Karpas-422 (cell line): ENCODE measurements around the gene KLHL22. TPM values are rescaled to one million over a fixed set of nuclear protein-coding genes. Genes with fewer than 3 reads are reported as not detected.

Source experiments
- DNase-seq: peaks from one replicate; pipeline ENCODE4 v3.0.0-alpha.2; 2015
- H2AFZ ChIP-seq: fragments of 200-600 bp; sonication (generic); 2 replicates; pipeline ENCODE4 v1.6.1; 2014; ENCODE audit warnings: antibody characterized with exemption, low read length, mixed read lengths
- H3K27ac ChIP-seq: fragments of 200-600 bp; sonication (generic); 2 replicates; pipeline ENCODE4 v1.5.1; 2014; ENCODE audit warnings: mild to moderate bottlenecking, low read length, moderate library complexity
- H3K27me3 ChIP-seq: fragments of 200-600 bp; sonication (generic); 2 replicates; pipeline ENCODE4 v1.6.1; 2014; ENCODE audit warnings: low read length, mixed read lengths
- H3K36me3 ChIP-seq: fragments of 200-600 bp; sonication (generic); 2 replicates; pipeline ENCODE4 v1.6.1; 2014; ENCODE audit warnings: low read length, mixed read lengths; ENCODE audit not compliant: insufficient read depth
- H3K4me1 ChIP-seq: fragments of 200-600 bp; sonication (generic); 2 replicates; pipeline ENCODE4 v1.6.1; 2014; ENCODE audit warnings: mild to moderate bottlenecking, low read length, mixed read lengths
- H3K4me2 ChIP-seq: fragments of 200-600 bp; sonication (generic); 2 replicates; pipeline ENCODE4 v1.6.1; 2014; ENCODE audit warnings: low read length, low read depth, mild to moderate bottlenecking; ENCODE audit not compliant: poor library complexity, severe bottlenecking
- H3K4me3 ChIP-seq: fragments of 200-600 bp; sonication (generic); 2 replicates; pipeline ENCODE4 v1.5.1; 2014; ENCODE audit warnings: mild to moderate bottlenecking, antibody characterized with exemption, low read length, mixed read lengths
- H3K79me2 ChIP-seq: fragments of 200-600 bp; sonication (generic); 2 replicates; pipeline ENCODE4 v1.6.1; 2014; ENCODE audit warnings: mild to moderate bottlenecking, low read length, mixed read lengths
- H3K9ac ChIP-seq: fragments of 200-600 bp; sonication (generic); 2 replicates; pipeline ENCODE4 v1.6.0; 2014; ENCODE audit warnings: low read length
- H3K9me2 ChIP-seq: fragments of 200-600 bp; sonication (generic), shearing (Covaris generic); replicated peaks from 2 replicates; pipeline ENCODE4 v1.6.0; 2014; ENCODE audit warnings: mild to moderate bottlenecking, low read length, moderate library complexity; ENCODE audit not compliant: insufficient read depth
- H3K9me3 ChIP-seq: fragments of 300-700, 200-600 bp; sonication (generic); 2 replicates; pipeline ENCODE4 v1.6.1; 2014; ENCODE audit warnings: low read length, mixed read lengths
- H4K20me1 ChIP-seq: fragments of 200-600 bp; sonication (generic); 2 replicates; pipeline ENCODE4 v1.6.1; 2014; ENCODE audit warnings: mild to moderate bottlenecking, antibody characterized with exemption, low read length, low read depth; ENCODE audit not compliant: insufficient read depth
- total RNA-seq: library from RNA; depleted of rRNA; stranded (reverse); fragments of >200 nt; shearing (Covaris generic); gene quantifications from 2 replicates; pipeline ENCODE4 v1.2.3, GENCODE V29; 2014; ENCODE audit warnings: low replicate concordance

The KLHL22 gene
- total RNA-seq, 1 experiment from 2014 or later, result 9.7 TPM

DNA sequence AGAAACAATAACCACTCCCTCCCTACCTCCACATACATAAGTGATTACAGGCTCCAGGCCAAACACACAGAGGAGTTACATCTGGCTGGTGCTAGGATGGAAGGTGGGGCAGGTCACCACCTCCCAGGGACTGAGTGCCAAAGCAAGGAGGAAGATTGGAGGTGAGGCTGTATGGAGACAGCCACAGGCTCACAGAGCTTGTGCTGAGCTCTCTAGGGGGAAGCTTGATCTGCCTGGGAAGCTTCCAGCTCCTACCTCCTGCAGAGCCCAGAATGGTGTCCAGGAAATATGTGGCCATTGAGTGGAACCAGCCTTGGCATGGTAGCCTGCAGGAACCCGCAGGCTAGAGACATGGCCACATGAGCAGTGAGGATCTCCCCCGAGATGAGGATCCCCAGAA lies 8.2 kb upstream of the KLHL22 start:
- Histone ChIP-seq H3K4me1 (peaks cover 9% of the 10 kb centered on the region), H3K4me3 (no peak overlapping the region), H3K79me2 (peaks cover 17% of the 10 kb centered on the region), H3K9me2 (no peaks in the 10 kb centered on the region), H4K20me1 (peaks cover 1% of the 10 kb centered on the region; the same call in 1 of the 2 replicates), H3K9ac (no peak overlapping the region), H3K27ac (no peak overlapping the region), H3K9me3 (no peaks in the 10 kb centered on the region), H3K4me2 (no peak overlapping the region), H3K27me3 (no peaks in the 10 kb centered on the region), H2AFZ (no peak overlapping the region), H3K36me3 (no peaks in the 10 kb centered on the region)
- DNase-seq, result no peak

DNA sequence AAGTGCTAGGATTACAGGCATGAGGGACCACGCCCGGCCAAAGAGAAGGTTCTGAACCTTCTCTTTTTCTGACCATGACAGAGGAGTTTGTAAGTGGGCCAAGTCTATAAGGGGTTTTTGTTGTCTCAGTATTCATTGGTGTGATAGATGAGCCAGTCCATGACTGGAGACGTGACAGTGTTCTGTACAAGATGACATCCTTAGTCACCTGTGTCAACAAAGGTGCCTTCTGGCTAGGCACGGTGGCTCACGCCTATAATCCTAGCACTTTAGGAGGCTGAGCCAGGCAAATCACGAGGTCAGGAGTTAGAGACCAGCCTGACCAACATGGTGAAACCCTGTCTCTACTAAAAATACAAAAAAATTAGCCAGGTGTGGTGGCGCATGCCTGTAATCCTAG lies 4.2 kb upstream of the KLHL22 start:
- peaks cover 9% of the 10 kb centered on the region for H3K4me1 ChIP-seq
- H3K9me2 ChIP-seq, result no peaks in the 10 kb centered on the region
- no peak overlapping the region for H3K4me3 ChIP-seq
- no peaks in the 10 kb centered on the region for H3K27me3 ChIP-seq
- no peaks in the 10 kb centered on the region for H4K20me1 ChIP-seq
- no peak overlapping the region for H3K27ac ChIP-seq
- H3K79me2 ChIP-seq, result peaks cover 5% of the 10 kb centered on the region
- no peaks in the 10 kb centered on the region for H3K36me3 ChIP-seq
- H3K9me3 ChIP-seq, result no peaks in the 10 kb centered on the region
- H3K4me2 ChIP-seq, result no peak overlapping the region
- DNase-seq, result no peak
- H2AFZ ChIP-seq, result no peak overlapping the region
- H3K9ac ChIP-seq, result no peak overlapping the region

DNA sequence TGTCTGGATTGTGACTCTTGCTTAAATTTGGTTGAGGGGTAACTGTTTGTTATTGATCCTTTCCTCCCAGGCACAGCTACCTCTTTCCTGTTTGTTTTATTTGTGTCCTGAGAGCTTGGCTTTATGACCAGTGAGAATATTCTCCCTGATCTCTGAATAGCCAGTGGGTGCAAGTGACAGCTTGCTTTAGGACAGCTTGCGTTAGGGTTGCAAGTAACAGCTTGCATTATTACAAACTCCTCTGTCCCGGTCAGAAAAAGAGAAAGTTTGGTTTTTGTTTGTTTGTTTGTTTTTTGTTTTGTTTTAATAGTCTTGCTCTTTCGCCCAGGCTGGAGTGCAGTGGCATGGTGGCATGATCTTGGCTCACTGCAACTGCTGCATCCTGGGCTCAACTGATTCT lies 3.3 kb upstream of the KLHL22 start:
- DNase-seq, result no peak
- H3K27me3 ChIP-seq, result no peaks in the 10 kb centered on the region
- H3K9me2 ChIP-seq, result no peaks in the 10 kb centered on the region
- H3K4me1 ChIP-seq, result peaks cover 17% of the 10 kb centered on the region
- no peak overlapping the region for H3K27ac ChIP-seq
- H3K9me3 ChIP-seq, result no peaks in the 10 kb centered on the region
- no peak overlapping the region for H3K9ac ChIP-seq
- no peaks in the 10 kb centered on the region for H4K20me1 ChIP-seq
- H2AFZ ChIP-seq, result no peak overlapping the region
- no peak overlapping the region for H3K4me3 ChIP-seq
- no peak overlapping the region for H3K4me2 ChIP-seq
- no peaks in the 10 kb centered on the region for H3K36me3 ChIP-seq
- peaks cover 14% of the 10 kb centered on the region for H3K79me2 ChIP-seq

DNA sequence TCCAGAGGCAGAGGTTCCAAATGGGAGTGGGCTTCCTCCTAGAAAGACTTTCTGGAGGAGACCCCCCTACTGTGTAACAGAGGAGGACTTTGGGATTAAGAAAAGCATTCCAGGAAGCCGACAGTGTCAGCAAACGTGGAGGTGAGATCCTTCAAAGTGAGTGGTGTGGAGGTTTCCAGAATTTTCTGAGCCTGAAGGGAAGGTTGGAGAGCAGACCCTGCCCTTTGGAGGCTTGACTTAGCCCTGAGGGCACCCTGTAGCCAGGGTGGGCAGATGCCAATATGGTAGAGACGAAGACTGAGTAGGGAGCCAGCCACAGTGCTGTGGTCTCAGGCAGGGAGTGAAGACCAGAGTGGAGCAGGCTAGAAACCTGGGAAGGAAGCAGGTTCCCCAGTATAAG lies 1.8 kb upstream of the KLHL22 start:
- no peaks in the 10 kb centered on the region for H4K20me1 ChIP-seq
- no peaks in the 10 kb centered on the region for H3K27me3 ChIP-seq
- DNase-seq, result no peak
- H2AFZ ChIP-seq, result no peak overlapping the region
- no peaks in the 10 kb centered on the region for H3K9me3 ChIP-seq
- H3K27ac ChIP-seq, result no peak overlapping the region
- no peak overlapping the region for H3K9ac ChIP-seq
- no peak overlapping the region for H3K4me3 ChIP-seq
- H3K36me3 ChIP-seq, result no peaks in the 10 kb centered on the region
- H3K4me1 ChIP-seq, result peaks cover 18% of the 10 kb centered on the region
- no peak overlapping the region for H3K4me2 ChIP-seq
- H3K79me2 ChIP-seq, result peaks cover 27% of the 10 kb centered on the region
- H3K9me2 ChIP-seq, result no peaks in the 10 kb centered on the region

DNA sequence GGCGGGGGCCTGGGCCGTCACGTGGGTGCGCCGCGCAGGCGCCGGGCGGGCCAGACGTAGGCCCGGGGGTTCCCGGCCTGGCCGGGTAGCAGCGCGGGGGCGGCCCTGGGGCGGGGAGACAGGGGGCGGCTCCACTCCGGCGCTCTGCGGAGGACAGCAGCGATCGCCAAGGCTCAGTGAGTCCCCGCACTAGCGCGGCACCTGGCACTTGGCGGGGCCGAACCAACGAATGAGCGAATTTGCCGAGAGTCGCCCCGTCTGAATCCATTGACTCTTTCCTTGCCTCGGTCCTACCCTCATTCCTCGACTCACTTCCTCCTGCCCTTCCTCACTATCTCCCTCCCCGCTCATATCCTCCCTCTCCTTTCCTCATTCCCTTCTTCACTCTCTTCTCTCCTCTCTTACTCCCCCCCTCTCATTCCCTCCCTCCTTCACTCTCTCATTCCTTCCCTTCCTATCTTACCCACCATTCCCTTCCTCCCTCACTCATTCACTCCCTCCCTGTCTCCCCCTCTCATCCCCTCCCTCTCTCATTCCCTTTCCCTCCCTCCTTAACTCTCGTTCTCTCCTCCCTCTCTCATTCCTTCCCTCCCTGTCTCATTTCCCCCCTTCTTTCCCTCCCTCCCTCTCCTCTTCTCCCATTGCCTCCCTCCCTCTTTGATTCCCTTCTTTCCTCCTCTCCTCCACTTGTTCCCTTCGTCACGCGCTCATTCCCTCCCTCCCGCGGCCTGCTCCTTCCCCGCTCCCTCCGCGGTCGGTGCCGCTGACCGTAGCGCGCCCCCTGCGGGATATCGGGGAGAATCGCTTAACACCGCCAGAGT lies 476 bp upstream of the KLHL22 start:
- no peaks in the 10 kb centered on the region for H3K27me3 ChIP-seq
- H3K36me3 ChIP-seq, result no peaks in the 10 kb centered on the region
- H3K27ac ChIP-seq, result no peak overlapping the region
- DNase-seq, result peak; percentile 97
- H3K9me3 ChIP-seq, result no peaks in the 10 kb centered on the region
- peak overlapping the region; percentile 95 for H3K4me3 ChIP-seq
- peak overlapping the region; percentile 11; the same call in 1 of the 2 replicates for H2AFZ ChIP-seq
- peaks cover 18% of the 10 kb centered on the region for H3K4me1 ChIP-seq
- H4K20me1 ChIP-seq, result no peaks in the 10 kb centered on the region
- H3K79me2 ChIP-seq, result peaks cover 41% of the 10 kb centered on the region
- H3K4me2 ChIP-seq, result peak overlapping the region; percentile 78
- H3K9ac ChIP-seq, result peak overlapping the region; percentile 99
- no peaks in the 10 kb centered on the region for H3K9me2 ChIP-seq

DNA sequence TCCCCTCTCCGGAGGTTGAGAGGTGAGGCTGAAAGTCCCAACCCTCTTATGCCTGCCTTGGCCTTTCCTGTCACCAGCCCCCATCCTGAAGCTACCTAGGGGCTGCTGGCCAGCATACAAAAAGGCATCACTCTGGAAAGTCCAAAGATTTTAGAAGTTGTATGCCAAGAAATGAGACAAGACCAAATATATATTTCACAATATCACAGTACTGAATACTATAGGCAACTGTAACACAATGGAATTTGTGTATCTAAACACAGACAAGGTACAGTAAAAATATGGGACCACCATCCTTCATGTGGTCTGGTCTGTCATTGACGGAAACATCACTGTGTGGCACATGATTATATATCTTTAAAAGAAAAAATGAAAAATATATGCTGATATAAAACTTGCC lies 4.2 kb downstream of the KLHL22 start:
- H2AFZ ChIP-seq, result no peak overlapping the region
- peaks cover 71% of the 10 kb centered on the region for H3K79me2 ChIP-seq
- no peaks in the 10 kb centered on the region for H3K9me3 ChIP-seq
- no peaks in the 10 kb centered on the region for H3K36me3 ChIP-seq
- no peak overlapping the region for H3K4me3 ChIP-seq
- H4K20me1 ChIP-seq, result no peaks in the 10 kb centered on the region
- H3K4me2 ChIP-seq, result no peak overlapping the region
- H3K9me2 ChIP-seq, result no peaks in the 10 kb centered on the region
- peaks cover 15% of the 10 kb centered on the region for H3K4me1 ChIP-seq
- H3K27me3 ChIP-seq, result no peaks in the 10 kb centered on the region
- DNase-seq, result no peak
- H3K9ac ChIP-seq, result no peak overlapping the region
- no peak overlapping the region for H3K27ac ChIP-seq

DNA sequence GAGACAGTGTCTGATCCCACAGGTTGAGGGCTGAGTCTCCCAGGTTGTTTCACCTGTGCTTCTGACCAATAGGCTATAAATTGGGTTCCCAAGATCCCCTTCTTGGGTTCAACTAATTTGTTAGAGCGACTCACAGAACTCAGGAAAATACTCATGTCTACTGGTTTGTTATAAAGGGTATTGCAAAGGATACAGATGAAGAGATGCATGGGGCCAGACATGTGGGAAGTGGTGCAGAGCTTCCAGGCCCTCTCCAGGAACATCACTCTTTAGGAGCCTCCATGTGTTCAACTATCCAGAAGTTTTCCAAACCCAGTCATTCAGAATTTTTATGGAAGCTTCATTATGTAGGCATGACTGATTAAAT lies 4.7 kb downstream of the KLHL22 start:
- H3K4me1 ChIP-seq, result peaks cover 11% of the 10 kb centered on the region
- no peak overlapping the region for H3K9ac ChIP-seq
- H3K4me2 ChIP-seq, result no peak overlapping the region
- H3K4me3 ChIP-seq, result no peak overlapping the region
- H3K9me2 ChIP-seq, result no peaks in the 10 kb centered on the region
- no peaks in the 10 kb centered on the region for H3K27me3 ChIP-seq
- H4K20me1 ChIP-seq, result no peaks in the 10 kb centered on the region
- no peak for DNase-seq
- H3K9me3 ChIP-seq, result no peaks in the 10 kb centered on the region
- no peak overlapping the region for H2AFZ ChIP-seq
- H3K36me3 ChIP-seq, result no peaks in the 10 kb centered on the region
- no peak overlapping the region for H3K27ac ChIP-seq
- peaks cover 73% of the 10 kb centered on the region for H3K79me2 ChIP-seq

DNA sequence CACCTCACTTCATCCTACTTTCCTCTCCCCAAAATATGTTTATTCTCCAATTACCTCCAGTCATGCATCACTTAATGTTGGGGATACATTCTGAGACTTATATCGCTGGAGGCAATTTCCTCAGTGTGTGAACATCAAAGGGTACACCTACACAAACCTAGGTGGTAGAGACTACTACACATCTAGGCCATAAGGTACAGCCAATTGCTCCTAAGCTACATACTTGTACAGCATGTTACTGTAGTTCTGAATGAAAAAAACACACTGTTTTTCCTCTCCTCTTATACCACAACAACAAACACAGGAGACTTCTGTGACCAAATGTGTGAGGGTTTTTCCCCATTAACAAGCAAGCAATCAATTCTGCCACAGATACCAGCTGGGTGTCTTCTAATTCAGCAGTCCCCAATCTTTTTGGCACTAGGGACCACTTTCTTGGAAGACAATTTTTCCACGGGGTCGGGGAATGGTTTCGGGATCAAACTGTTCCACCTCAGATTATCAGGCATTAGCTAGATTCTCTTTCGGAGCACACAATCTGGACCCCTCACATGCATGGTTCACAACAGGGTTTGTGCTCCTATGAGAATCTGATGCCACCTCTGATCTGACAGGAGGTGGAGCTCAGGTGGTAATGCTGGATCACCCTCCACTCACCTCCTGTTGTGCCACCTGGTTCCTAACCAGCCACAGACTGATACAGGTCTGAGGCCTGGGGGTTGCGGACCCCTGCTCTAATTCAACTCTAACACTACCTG lies 5.2 kb downstream of the KLHL22 start:
- H3K4me3 ChIP-seq, result no peak overlapping the region
- no peak overlapping the region for H3K4me2 ChIP-seq
- no peaks in the 10 kb centered on the region for H3K9me3 ChIP-seq
- no peaks in the 10 kb centered on the region for H3K36me3 ChIP-seq
- peaks cover 73% of the 10 kb centered on the region for H3K79me2 ChIP-seq
- no peaks in the 10 kb centered on the region for H3K9me2 ChIP-seq
- H4K20me1 ChIP-seq, result no peaks in the 10 kb centered on the region
- H3K4me1 ChIP-seq, result peaks cover 11% of the 10 kb centered on the region
- H2AFZ ChIP-seq, result no peak overlapping the region
- DNase-seq, result no peak
- no peaks in the 10 kb centered on the region for H3K27me3 ChIP-seq
- no peak overlapping the region for H3K27ac ChIP-seq
- no peak overlapping the region for H3K9ac ChIP-seq
